SK-N-SH treated with all-trans-retinoic acid at 6 μM for 48 hours (cell line): ENCODE measurements around the gene FTH1.

Source experiments
- TOX ChIP-seq: fragments of 250-450 bp; sonication (Bioruptor Pico); IDR thresholded peaks from 2 replicates; pipeline ENCODE4 v1.8.0; 2021; ENCODE audit warnings: mild to moderate bottlenecking, moderate library complexity, borderline replicate concordance
- ZC3H10 ChIP-seq: fragments of 250-450 bp; sonication (Bioruptor Pico); IDR thresholded peaks from 2 replicates; pipeline ENCODE4 v1.5.1; 2021; ENCODE audit warnings: mild to moderate bottlenecking, moderate library complexity
- TF ChIP-seq, protein P1 (sequence below): fragments of 250-450 bp; sonication (Bioruptor Pico); IDR thresholded peaks from 2 replicates; pipeline ENCODE4 v1.8.0; 2020; ENCODE audit warnings: mild to moderate bottlenecking, moderate library complexity, borderline replicate concordance

DNA sequence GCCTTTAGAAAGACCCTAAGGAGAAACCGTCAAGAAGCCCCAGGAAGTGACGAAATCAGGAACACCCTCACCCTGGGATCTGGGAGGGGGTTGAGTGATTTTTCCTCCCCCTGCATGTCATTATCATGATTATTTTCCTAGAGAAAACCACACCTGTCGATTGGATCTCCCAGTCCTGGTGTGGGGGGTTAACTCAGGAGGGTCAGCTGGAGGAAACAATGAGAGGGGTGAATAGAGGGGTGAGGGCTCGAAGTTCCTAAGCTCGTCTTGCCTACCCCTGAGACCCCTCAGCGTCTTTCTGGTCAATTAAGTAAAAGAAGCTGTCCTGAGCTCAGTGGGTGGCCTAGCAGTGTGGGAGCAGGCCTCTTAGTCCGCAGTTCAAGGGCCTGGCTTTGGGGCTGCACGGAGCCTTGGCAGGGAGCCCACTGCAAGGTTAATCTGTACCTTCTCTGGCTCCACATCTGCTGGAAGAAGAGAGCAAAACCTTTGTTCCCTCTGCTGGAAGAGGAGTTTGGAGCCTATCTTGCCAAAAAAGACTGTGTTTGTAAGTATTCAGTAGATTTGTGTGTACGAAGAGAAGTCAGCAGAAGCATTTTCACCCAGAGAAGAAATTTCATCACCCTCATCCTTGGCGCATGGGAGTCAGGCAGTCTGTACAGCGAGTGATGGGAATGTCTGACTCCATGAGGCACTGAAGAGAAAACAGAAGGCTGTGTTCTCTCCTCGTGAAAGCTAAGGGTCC lies 34.2 kb upstream of the FTH1 start:
- TF ChIP-seq, protein P1, sequence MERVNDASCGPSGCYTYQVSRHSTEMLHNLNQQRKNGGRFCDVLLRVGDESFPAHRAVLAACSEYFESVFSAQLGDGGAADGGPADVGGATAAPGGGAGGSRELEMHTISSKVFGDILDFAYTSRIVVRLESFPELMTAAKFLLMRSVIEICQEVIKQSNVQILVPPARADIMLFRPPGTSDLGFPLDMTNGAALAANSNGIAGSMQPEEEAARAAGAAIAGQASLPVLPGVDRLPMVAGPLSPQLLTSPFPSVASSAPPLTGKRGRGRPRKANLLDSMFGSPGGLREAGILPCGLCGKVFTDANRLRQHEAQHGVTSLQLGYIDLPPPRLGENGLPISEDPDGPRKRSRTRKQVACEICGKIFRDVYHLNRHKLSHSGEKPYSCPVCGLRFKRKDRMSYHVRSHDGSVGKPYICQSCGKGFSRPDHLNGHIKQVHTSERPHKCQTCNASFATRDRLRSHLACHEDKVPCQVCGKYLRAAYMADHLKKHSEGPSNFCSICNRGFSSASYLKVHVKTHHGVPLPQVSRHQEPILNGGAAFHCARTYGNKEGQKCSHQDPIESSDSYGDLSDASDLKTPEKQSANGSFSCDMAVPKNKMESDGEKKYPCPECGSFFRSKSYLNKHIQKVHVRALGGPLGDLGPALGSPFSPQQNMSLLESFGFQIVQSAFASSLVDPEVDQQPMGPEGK (CRISPR knock-in tag): no peak
- TF ChIP-seq ZC3H10 (CRISPR knock-in tag) (no peak), TOX (no peak)
